A549 (cell line): ENCODE measurements around the gene TM9SF4. TPM values are rescaled to one million over a fixed set of nuclear protein-coding genes. Genes with fewer than 3 reads are reported as not detected.

Experiments
- ATAC-seq, 2 experiments: fragments of 200-7000 bp in 1 of 2; fragments of >200 bp in 1 of 2; cut with Nextera tagmentation in 1 of 2; cut with Tn5 transposase in 1 of 2; 3 replicates each; pipeline versions ENCODE4 v1.8.0 to v1.9.1; 2018 to 2020; ENCODE audit warnings: mild to moderate bottlenecking in 1 of 2, moderate library complexity in 1 of 2
- CTCF ChIA-PET: fragments of 300-600 bp; sonication (Branson Sonifier 250); formaldehyde crosslinking; extraction: SDS; loops from one replicate; lab custom pipeline; 2021; ENCODE audit warnings: antibody characterized with exemption, inconsistent platforms; lab: Yijun Ruan, JAX
- POLR2A ChIA-PET: fragments of 350-600 bp; formaldehyde crosslinking; extraction: SDS; loops from one replicate; lab custom pipeline; 2021; ENCODE audit warnings: antibody characterized with exemption, inconsistent platforms; lab: Yijun Ruan, JAX
- DNase-seq, 2 experiments: peaks; one replicate each; pipeline versions ENCODE4 v3.0.0 to v3.0.0-alpha.2; 2011 to 2016; ENCODE audit warnings: low read depth in 1 of 2, low spot score in 1 of 2
- FAIRE-seq: peaks from 2 replicates; lab custom pipeline; 2011; peaks lifted over from hg19 to GRCh38; lab: Jason Lieb, UNC
- H3K27ac ChIP-seq, 2 experiments: fragments of >200 bp; sonication (Bioruptor Twin); formaldehyde crosslinking; 3 replicates each; pipeline ENCODE4 v1.5.1; 2016 to 2017
- H3K4me1 ChIP-seq: fragments of >200 bp; sonication (Bioruptor Twin); formaldehyde crosslinking; 3 replicates; pipeline ENCODE4 v1.6.1; 2016
- H3K4me2 ChIP-seq: fragments of >200 bp; sonication (Bioruptor Twin); formaldehyde crosslinking; 3 replicates; pipeline ENCODE4 v1.6.1; 2016
- H3K4me3 ChIP-seq: fragments of >200 bp; sonication (Bioruptor Twin); formaldehyde crosslinking; 3 replicates; pipeline ENCODE4 v1.5.1; 2016
- H3K9me3 ChIP-seq: fragments of >200 bp; sonication (Bioruptor Twin); formaldehyde crosslinking; 3 replicates; pipeline ENCODE4 v1.6.1; 2016
- BCL3 ChIP-seq: fragments of >200 bp; sonication (Bioruptor Twin); formaldehyde crosslinking; IDR thresholded peaks from 3 replicates; pipeline ENCODE4 v1.6.1; 2016
- CHD4 ChIP-seq: fragments of 200-600 bp; sonication (generic); IDR thresholded peaks from 2 replicates; pipeline ENCODE4 v1.6.1; 2016; ENCODE audit warnings: antibody characterized with exemption, mild to moderate bottlenecking, borderline replicate concordance
- E2F6 ChIP-seq: IDR thresholded peaks from 2 replicates; pipeline ENCODE4 v1.6.1; 2012; ENCODE audit warnings: low read depth, borderline replicate concordance
- FOSL2 ChIP-seq, 2 experiments: fragments of 450-650 bp in 1 of 2; fragments of >200 bp in 1 of 2; sonication (Bioruptor Twin) in 1 of 2; formaldehyde crosslinking; IDR thresholded peaks; 2 replicates each; pipeline versions ENCODE4 v1.5.0 to v1.6.1; 2016 to 2020; ENCODE audit warnings: mild to moderate bottlenecking in 1 of 2, moderate library complexity in 1 of 2
- HDAC2 ChIP-seq: fragments of 200-600 bp; sonication (generic); IDR thresholded peaks from 2 replicates; pipeline ENCODE4 v1.6.1; 2016
- HOXA7 ChIP-seq: fragments of 250-450 bp; sonication (Bioruptor Pico); IDR thresholded peaks from 2 replicates; pipeline ENCODE4 v1.5.0; 2020; ENCODE audit warnings: mild to moderate bottlenecking, moderate library complexity
- JUNB ChIP-seq: fragments of >200 bp; sonication (Bioruptor Twin); formaldehyde crosslinking; IDR thresholded peaks from 2 replicates; pipeline ENCODE4 v1.6.1; 2016
- KDM5A ChIP-seq: fragments of 200-600 bp; sonication (generic); IDR thresholded peaks from 2 replicates; pipeline ENCODE4 v1.6.1; 2016; ENCODE audit warnings: antibody characterized with exemption, mild to moderate bottlenecking
- MAFK ChIP-seq: fragments of 450-650 bp; IDR thresholded peaks from 2 replicates; pipeline ENCODE4 v1.6.1; 2014; ENCODE audit not compliant: partially characterized antibody
- NPAS2 ChIP-seq: fragments of 250-450 bp; sonication (Bioruptor Pico); IDR thresholded peaks from 2 replicates; pipeline ENCODE4 v1.8.0; 2022; ENCODE audit warnings: mild to moderate bottlenecking, moderate library complexity, borderline replicate concordance
- POLR2A ChIP-seq: IDR thresholded peaks from 2 replicates; pipeline ENCODE4 v1.6.1; 2012; ENCODE audit warnings: mild to moderate bottlenecking, low read length
- SMC3 ChIP-seq: fragments of >200 bp; sonication (Bioruptor Twin); formaldehyde crosslinking; IDR thresholded peaks from 3 replicates; pipeline ENCODE4 v1.6.1; 2018; ENCODE audit warnings: inconsistent platforms
- SREBF2 ChIP-seq: fragments of 450-650 bp; IDR thresholded peaks from 2 replicates; pipeline ENCODE4 v1.6.1; 2014; ENCODE audit warnings: mild to moderate bottlenecking, moderate library complexity
- TP53 ChIP-seq: fragments of 250-450 bp; sonication (Bioruptor Pico); IDR thresholded peaks from 2 replicates; pipeline ENCODE4 v1.5.0; 2021; ENCODE audit warnings: mild to moderate bottlenecking, moderate library complexity
- USF2 ChIP-seq: fragments of 450-650 bp; IDR thresholded peaks from 2 replicates; pipeline ENCODE4 v1.6.1; 2014; ENCODE audit warnings: antibody characterized with exemption
- ZC3H11A ChIP-seq: fragments of 450-650 bp; IDR thresholded peaks from 2 replicates; pipeline ENCODE4 v1.6.1; 2014; ENCODE audit warnings: antibody characterized with exemption, mild to moderate bottlenecking
- WGBS: methylation state at CpG from one replicate; pipeline ENCODE4 v1.1.6; 2017; ENCODE audit errors: missing lambda C conversion rate; 5-methylcytosine and 5-hydroxymethylcytosine counted together
- polyA plus RNA-seq, 4 experiments: library from polyadenylated mRNA; depleted of rRNA in 3 of 4; stranded (reverse); fragments of >200 nt; fragmentation: RNase III in 1 of 4; extraction: RNeasy Plus Mini Kit Qiagen cat#74134 plus additional on column Dnase treatment in 1 of 4; gene quantifications; 2 replicates in 3 of 4; 3 replicates in 1 of 4; pipeline ENCODE4 v1.2.3, GENCODE V29; 2011 to 2017

The TM9SF4 gene
- polyA plus RNA-seq, 2 of the 4 experiments (the other 2 are of a cell fraction): 52.3 to 60.0 TPM

GRCh38 chr20:32108814-32109391 lies 611 bp upstream of the TM9SF4 start:
- TF ChIP-seq CHD4 (no peak), HDAC2 (peak; percentile 46; the same call in 1 of the 2 replicates), TP53 (no peak), JUNB (no peak)
- Histone ChIP-seq H3K4me2 (peak overlapping the region; percentile 93; the same call in 2 of the 3 replicates), H3K9me3 (no peaks in the 10 kb centered on the region), H3K4me1 (peaks cover 10% of the 10 kb centered on the region; the same call in 2 of the 3 replicates), H3K27ac (peak overlapping the region; percentile 98 to 99), H3K4me3 (peak overlapping the region; percentile 78; the same call in 2 of the 3 replicates)
- CTCF ChIA-PET: interaction anchor here (0.9 to 1.9 kb wide), 3 partner anchors 10 to 19 kb away, joined by 3 to 5 read pairs (median 4); no protein-coding TSS in a partner anchor
- WGBS: 38% methylated on average over 5 of the region's 5 CpGs
- ATAC-seq: no peak
- no peak for FAIRE-seq
- no peak for DNase-seq
- POLR2A ChIA-PET: interaction anchor here (1.0 to 1.3 kb wide), 2 partner anchors 10 to 229 kb away, joined by 3 read pairs; no protein-coding TSS in a partner anchor

- 4% methylated on average over 8 of the region's 8 CpGs for WGBS
- CTCF ChIA-PET: interaction anchor here (0.9 to 1.9 kb wide), 4 partner anchors 9 to 31 kb away, joined by 4 to 5 read pairs (median 4); no protein-coding TSS in a partner anchor
- POLR2A ChIA-PET: interaction anchor here (1.3 kb wide), 1 partner anchor 230 kb away, joined by 3 read pairs; no protein-coding TSS in a partner anchor
- Histone ChIP-seq H3K4me2 (peak overlapping the region; percentile 93), H3K4me1 (peaks cover 10% of the 10 kb centered on the region; the same call in 2 of the 3 replicates), H3K9me3 (no peaks in the 10 kb centered on the region), H3K4me3 (peak overlapping the region; percentile 78), H3K27ac (peak overlapping the region; percentile 98 to 99)
- no peak for DNase-seq
- ATAC-seq: no peak
- TF ChIP-seq BCL3 (no peak), NPAS2 (CRISPR knock-in tag) (no peak), FOSL2 (IDR thresholded peaks at IDR 0.05) (no peak), FOSL2 (CRISPR knock-in tag; IDR thresholded peaks at IDR 0.05) (no peak), E2F6 (no peak), ZC3H11A (no peak), SMC3 (no peak)
- no peak for FAIRE-seq
These were observed 725 bp downstream of the TM9SF4 start for GRCh38 chr20:32110173-32110704.

GRCh38 chr20:32110727-32111126 lies 1.2 kb downstream of the TM9SF4 start:
- ChIA-PET CTCF (interaction anchor here (1.0 to 1.9 kb wide), 3 partner anchors 8 to 32 kb away, joined by 4 to 5 read pairs (median 5); no protein-coding TSS in a partner anchor), POLR2A (no interaction called here)
- TF ChIP-seq HOXA7 (no peak), SREBF2 (no peak), HDAC2 (no peak), MAFK (peak; percentile 51), POLR2A (no peak), USF2 (no peak), KDM5A (no peak)
- TF ChIP-seq, all 56 proteins: peak for 1
- Histone ChIP-seq H3K4me3 (peak overlapping the region; percentile 78), H3K9me3 (no peaks in the 10 kb centered on the region), H3K4me2 (peak overlapping the region; percentile 93), H3K27ac (peak overlapping the region; percentile 98 to 99; a peak in 5 of 6 replicates), H3K4me1 (peaks cover 10% of the 10 kb centered on the region; the same call in 2 of the 3 replicates)
- ATAC-seq (no peak), FAIRE-seq (no peak), DNase-seq (no peak)
- WGBS: 91% methylated on average over 3 of the region's 3 CpGs
